Measurements from ENCODE around the gene ERMARD.

GRCh38 chr6:169738204-169738975, 13.0 kb upstream of the ERMARD start:
- TF ChIP-seq CTCF (IDR thresholded peaks at IDR 0.05) (no peak), POLR2A (IDR thresholded peaks at IDR 0.05) (no peak)

Measured in right lobe of liver (tissue), 4 donors.